Activated CD8-positive, alpha-beta T cell treated with anti-CD3 and anti-CD28 coated beads for 36 hours (primary cell): ENCODE results near the gene ZSWIM8. TPM values are rescaled to one million over a fixed set of nuclear protein-coding genes. Genes with fewer than 3 reads are reported as not detected.

Experiments
- ATAC-seq: fragments of 200-7000 bp; cut with Tn5 transposase; one replicate; pipeline ENCODE4 v1.10.0; 2021; ENCODE audit warnings: mild to moderate bottlenecking, moderate library complexity
- CTCF ChIA-PET: fragments of 350-600 bp; sonication (Branson Sonifier 250); formaldehyde crosslinking; loops from one replicate; lab custom pipeline; 2021; ENCODE audit warnings: antibody characterized with exemption; lab: Charles Lee
- POLR2A ChIA-PET: fragments of 350-600 bp; sonication (Branson Sonifier 250); formaldehyde crosslinking; loops from one replicate; lab custom pipeline; 2021; ENCODE audit warnings: antibody characterized with exemption; lab: Charles Lee
- DNase-seq: peaks from one replicate; pipeline ENCODE4 v3.0.0-alpha.2; 2020
- H3K27ac Mint-ChIP-seq: one replicate; pipeline ENCODE4 v1.8.0; 2021; ENCODE audit warnings: mild to moderate bottlenecking, mixed read lengths
- H3K27me3 Mint-ChIP-seq: one replicate; pipeline ENCODE4 v1.8.0; 2021; ENCODE audit warnings: mixed read lengths
- H3K36me3 Mint-ChIP-seq: one replicate; pipeline ENCODE4 v1.8.0; 2021; ENCODE audit warnings: low read depth, mixed read lengths
- H3K4me1 Mint-ChIP-seq: one replicate; pipeline ENCODE4 v1.8.0; 2021; ENCODE audit warnings: low read depth, mixed read lengths
- H3K4me3 Mint-ChIP-seq: one replicate; pipeline ENCODE4 v1.8.0; 2021; ENCODE audit warnings: mild to moderate bottlenecking, moderate library complexity, mixed read lengths
- H3K9me3 Mint-ChIP-seq: one replicate; pipeline ENCODE4 v1.8.0; 2021; ENCODE audit warnings: mixed read lengths
- intact Hi-C: fragments of 100-400 bp; cut with micrococcal nuclease; formaldehyde crosslinking; loops from one replicate; pipeline ENCODE4 v1.10.0; 2022
- total RNA-seq, 2 experiments: library from RNA; stranded (reverse); gene quantifications; one replicate each; pipeline ENCODE4 v1.2.3, GENCODE V29; 2021
- TF ChIP-seq, protein P1 (sequence below): fragments of 200-600 bp; IDR thresholded peaks from one replicate; pipeline ENCODE4 v1.8.0; 2022; ENCODE audit warnings: antibody characterized with exemption, mild to moderate bottlenecking

ZSWIM8 gene
- total RNA-seq, 2 experiments from 2014 or later, result 30.0 to 41.0 TPM

DNA sequence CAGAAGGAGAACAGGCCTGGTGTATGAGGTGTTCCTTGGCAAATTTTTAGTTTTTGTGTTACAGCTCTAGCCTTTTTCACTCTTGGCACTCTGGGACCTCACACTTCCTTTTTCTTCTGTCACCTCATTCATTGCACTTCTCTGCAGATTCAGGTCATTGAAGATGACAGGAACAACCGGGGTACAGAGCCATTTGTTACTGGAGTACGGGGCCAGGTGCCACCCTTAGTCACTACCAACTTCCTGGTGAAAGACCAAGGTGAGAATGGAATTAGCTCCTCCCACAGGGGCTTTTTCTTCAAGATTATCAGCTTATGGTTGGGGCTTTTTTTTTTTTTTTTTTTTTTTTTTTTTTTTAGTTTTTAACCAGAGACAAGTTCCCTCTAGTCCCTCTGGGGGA, 22.1 kb upstream of the ZSWIM8 start:
- H3K4me1 Mint-ChIP-seq, result peaks cover 47% of the 10 kb centered on the region
- ChIA-PET POLR2A (interaction anchor here (1.2 to 3.2 kb wide), 3 partner anchors 9 to 31 kb away, joined by 3 to 30 read pairs (median 4); a partner anchor contains a TSS), CTCF (interaction anchor here (1.0 to 3.0 kb wide), 4 partner anchors 9 to 20 kb away, joined by 3 to 14 read pairs (median 4); a partner anchor contains a TSS)
- H3K36me3 Mint-ChIP-seq, result peaks cover 60% of the 10 kb centered on the region
- no peak for DNase-seq
- TF ChIP-seq, protein P1, sequence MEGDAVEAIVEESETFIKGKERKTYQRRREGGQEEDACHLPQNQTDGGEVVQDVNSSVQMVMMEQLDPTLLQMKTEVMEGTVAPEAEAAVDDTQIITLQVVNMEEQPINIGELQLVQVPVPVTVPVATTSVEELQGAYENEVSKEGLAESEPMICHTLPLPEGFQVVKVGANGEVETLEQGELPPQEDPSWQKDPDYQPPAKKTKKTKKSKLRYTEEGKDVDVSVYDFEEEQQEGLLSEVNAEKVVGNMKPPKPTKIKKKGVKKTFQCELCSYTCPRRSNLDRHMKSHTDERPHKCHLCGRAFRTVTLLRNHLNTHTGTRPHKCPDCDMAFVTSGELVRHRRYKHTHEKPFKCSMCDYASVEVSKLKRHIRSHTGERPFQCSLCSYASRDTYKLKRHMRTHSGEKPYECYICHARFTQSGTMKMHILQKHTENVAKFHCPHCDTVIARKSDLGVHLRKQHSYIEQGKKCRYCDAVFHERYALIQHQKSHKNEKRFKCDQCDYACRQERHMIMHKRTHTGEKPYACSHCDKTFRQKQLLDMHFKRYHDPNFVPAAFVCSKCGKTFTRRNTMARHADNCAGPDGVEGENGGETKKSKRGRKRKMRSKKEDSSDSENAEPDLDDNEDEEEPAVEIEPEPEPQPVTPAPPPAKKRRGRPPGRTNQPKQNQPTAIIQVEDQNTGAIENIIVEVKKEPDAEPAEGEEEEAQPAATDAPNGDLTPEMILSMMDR, result no peak
- no peak for ATAC-seq
- no peaks in the 10 kb centered on the region for H3K27me3 Mint-ChIP-seq
- H3K9me3 Mint-ChIP-seq, result no peaks in the 10 kb centered on the region
- H3K27ac Mint-ChIP-seq, result peak overlapping the region; percentile 58
- intact Hi-C loops, result no loop called here
- no peak overlapping the region for H3K4me3 Mint-ChIP-seq

DNA sequence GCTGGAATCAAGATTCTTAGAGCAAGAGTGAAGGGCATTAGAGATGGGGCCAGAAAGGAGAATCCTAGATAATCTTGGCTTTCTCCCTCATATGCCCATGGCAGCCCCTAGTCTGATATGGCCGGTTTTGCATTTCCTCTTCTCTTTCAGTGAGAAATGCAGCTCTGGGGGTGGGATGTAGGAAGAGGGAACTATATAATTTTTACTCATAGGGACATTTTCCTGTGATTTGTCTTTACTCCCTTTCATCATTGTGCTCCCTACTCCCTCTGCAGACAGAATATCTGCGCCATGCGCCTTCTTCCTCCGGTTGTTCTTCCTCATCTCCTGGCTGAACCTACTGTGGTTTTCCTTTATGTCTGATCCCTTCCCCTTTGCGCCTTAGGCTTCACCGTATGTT, 20.3 kb upstream of the ZSWIM8 start:
- CTCF ChIA-PET, result no interaction called here
- peaks cover 40% of the 10 kb centered on the region for H3K4me1 Mint-ChIP-seq
- peaks cover 65% of the 10 kb centered on the region for H3K36me3 Mint-ChIP-seq
- DNase-seq, result no peak
- intact Hi-C loops, result no loop called here
- H3K27me3 Mint-ChIP-seq, result no peaks in the 10 kb centered on the region
- H3K4me3 Mint-ChIP-seq, result no peak overlapping the region
- POLR2A ChIA-PET, result no interaction called here
- no peak for ATAC-seq
- H3K9me3 Mint-ChIP-seq, result no peaks in the 10 kb centered on the region
- TF ChIP-seq, protein P1, result no peak
- H3K27ac Mint-ChIP-seq, result peak overlapping the region; percentile 14

DNA sequence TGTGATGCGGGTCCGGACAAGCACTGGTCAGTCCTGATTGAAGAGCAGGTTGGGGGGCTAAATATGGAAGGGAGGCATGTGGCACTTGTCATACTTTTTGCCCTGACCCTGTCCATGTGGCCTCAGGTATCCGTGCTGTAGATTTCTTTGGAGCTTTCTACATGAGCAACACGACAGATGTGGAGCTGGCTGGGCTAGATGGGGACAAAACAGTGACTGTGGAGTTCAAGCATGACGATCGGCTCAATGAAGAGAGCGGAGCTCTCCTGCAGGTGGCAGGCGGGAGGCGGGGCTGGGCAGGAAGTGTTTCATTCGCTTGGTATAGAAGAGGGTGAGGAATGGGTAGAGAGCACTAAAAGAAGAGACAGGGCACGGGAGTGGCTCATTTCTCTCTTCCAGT, 16.5 kb upstream of the ZSWIM8 start:
- Mint-ChIP-seq H3K36me3 (peaks cover 76% of the 10 kb centered on the region), H3K9me3 (no peaks in the 10 kb centered on the region), H3K4me1 (peaks cover 28% of the 10 kb centered on the region), H3K27me3 (no peaks in the 10 kb centered on the region), H3K27ac (peak overlapping the region; percentile 13), H3K4me3 (no peak overlapping the region)
- TF ChIP-seq, protein P1, result peak; percentile 45
- DNase-seq (peak; percentile 76), ATAC-seq (peak; percentile 34)
- POLR2A ChIA-PET, result interaction anchor here (0.6 to 8.7 kb wide), 7 partner anchors 9 to 34 kb away, joined by 3 to 112 read pairs (median 3); partner anchors contain the start of genes CHCHD1, SEC24C and ZSWIM8
- CTCF ChIA-PET, result interaction anchor here (0.6 to 2.5 kb wide), 9 partner anchors 11 to 53 kb away, joined by 3 to 25 read pairs (median 7); partner anchors contain the start of genes CHCHD1 and SEC24C
- intact Hi-C loops, result no loop called here

DNA sequence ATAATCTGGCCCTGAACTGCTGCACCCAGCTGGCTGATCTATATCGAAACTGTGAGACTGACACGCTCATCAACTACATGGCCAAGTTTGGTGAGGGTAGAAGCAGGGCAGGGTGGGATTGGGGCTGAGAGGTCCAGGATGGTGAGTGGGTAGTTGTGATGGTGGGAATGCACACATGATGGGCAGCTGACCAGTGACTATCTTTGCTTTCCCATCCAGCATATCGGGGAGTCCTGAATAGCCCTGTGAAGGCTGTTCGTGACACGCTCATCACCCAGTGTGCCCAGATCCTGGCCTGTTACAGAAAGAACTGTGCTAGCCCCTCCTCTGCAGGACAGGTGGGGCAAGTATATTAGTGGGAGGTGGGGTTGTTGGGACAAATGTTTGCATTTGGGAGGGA, 16.0 kb upstream of the ZSWIM8 start:
- Mint-ChIP-seq H3K9me3 (no peaks in the 10 kb centered on the region), H3K27me3 (no peaks in the 10 kb centered on the region), H3K4me3 (no peak overlapping the region), H3K27ac (peak overlapping the region; percentile 9), H3K4me1 (peaks cover 28% of the 10 kb centered on the region), H3K36me3 (peaks cover 79% of the 10 kb centered on the region)
- DNase-seq, result no peak
- ChIA-PET CTCF (interaction anchor here (1.3 to 2.5 kb wide), 6 partner anchors 10 to 53 kb away, joined by 3 to 25 read pairs (median 11); partner anchors contain the start of genes CHCHD1 and SEC24C), POLR2A (interaction anchor here (0.6 to 8.7 kb wide), 8 partner anchors 10 to 396 kb away, joined by 3 to 112 read pairs (median 3); partner anchors contain the start of genes CHCHD1 and ZSWIM8)
- TF ChIP-seq, protein P1, result no peak
- intact Hi-C loops, result no loop called here
- no peak for ATAC-seq

DNA sequence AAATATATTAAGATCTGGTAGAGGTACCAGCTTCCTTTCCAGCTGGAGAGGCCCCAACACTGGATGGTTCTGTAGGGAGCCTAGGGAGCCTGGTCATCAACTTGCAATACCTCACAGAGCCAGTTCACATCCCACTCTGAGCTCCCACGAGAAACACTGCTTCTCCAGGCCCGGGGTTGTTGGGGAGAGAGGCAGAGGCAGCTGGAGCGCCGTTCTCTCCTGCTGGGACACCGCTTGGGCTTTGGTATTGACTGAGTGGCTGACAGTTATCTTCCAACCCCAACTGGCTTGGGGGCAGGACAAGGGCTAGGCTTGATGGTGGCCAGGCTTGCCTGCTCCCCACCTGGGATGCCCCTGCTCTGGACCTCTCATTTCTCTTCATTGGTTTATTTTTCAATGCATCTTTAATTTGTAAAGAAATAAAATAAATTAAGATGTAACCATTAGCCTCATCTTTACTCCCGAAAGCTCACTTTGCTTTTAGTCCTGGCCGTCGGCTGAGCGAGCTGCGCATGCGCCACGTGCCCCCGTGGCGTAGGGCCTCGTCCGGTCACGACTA, 13.6 kb upstream of the ZSWIM8 start:
- intact Hi-C loops, result no loop called here
- H3K27me3 Mint-ChIP-seq, result no peaks in the 10 kb centered on the region
- ATAC-seq (peak; percentile 61), DNase-seq (peak; percentile 82)
- CTCF ChIA-PET, result interaction anchor here (0.7 to 3.1 kb wide), 6 partner anchors 9 to 108 kb away, joined by 3 to 30 read pairs (median 8); partner anchors contain the start of genes CHCHD1 and ZSWIM8
- no peaks in the 10 kb centered on the region for H3K9me3 Mint-ChIP-seq
- peaks cover 77% of the 10 kb centered on the region for H3K36me3 Mint-ChIP-seq
- peaks cover 38% of the 10 kb centered on the region for H3K4me1 Mint-ChIP-seq
- TF ChIP-seq, protein P1, result no peak
- H3K4me3 Mint-ChIP-seq, result peak overlapping the region; percentile 89
- POLR2A ChIA-PET, result interaction anchor here (0.8 to 8.7 kb wide), 13 partner anchors 9 to 103 kb away, joined by 3 to 112 read pairs (median 6); partner anchors contain the start of genes CAMK2G, CHCHD1, SEC24C and ZSWIM8
- H3K27ac Mint-ChIP-seq, result peak overlapping the region; percentile 95
